Tracheal epithelial cell (primary cell): ENCODE measurements around the gene PTPRC. TPM values are rescaled to one million over a fixed set of nuclear protein-coding genes. Genes with fewer than 3 reads are reported as not detected.

Experiments used
- total RNA-seq: library from RNA; depleted of rRNA; stranded (reverse); fragments of >200 nt; gene quantifications from 2 replicates; pipeline ENCODE4 v1.2.1, GENCODE V29; 2014

PTPRC gene
- total RNA-seq: not detected in 2 replicates

GRCh38 chr1:198638894-198639635, at the start of gene PTPRC:
Gene PTPRC, plus strand, starts transcription at chr1:198639040. Its CDS starts 229 bp downstream, at chr1:198639269.

Other genes starting within 250 kb of the PTPRC start
- not detected in 2 replicates for gene ATP6V1G3, start 98.4 kb upstream of the PTPRC start, total RNA-seq